Lower leg skin (tissue), 4 donors: ENCODE measurements around the gene LDLRAP1. TPM values are rescaled to one million over a fixed set of nuclear protein-coding genes. Genes with fewer than 3 reads are reported as not detected.

Experiments
- DNase-seq, 2 donors: peaks; one replicate each; pipeline ENCODE4 v3.0.0-alpha.2; 2019; ENCODE audit warnings: low spot score in 2 of 2
- H3K4me3 ChIP-seq: fragments of 200-600 bp; sonication (generic); 2 replicates; pipeline ENCODE4 v1.5.1; 2017; ENCODE audit warnings: mild to moderate bottlenecking, low read depth; ENCODE audit not compliant: poor library complexity, severe bottlenecking
- POLR2A ChIP-seq, 2 donors: fragments of 450-650 bp; IDR thresholded peaks; one replicate each; pipeline ENCODE4 v1.6.1; 2016 to 2017; ENCODE audit warnings: antibody characterized with exemption in 2 of 2, mild to moderate bottlenecking in 1 of 2, moderate library complexity in 1 of 2
- WGBS, 2 donors: methylation state at CpG; one replicate each; pipeline ENCODE4 v1.1.5; 2018; 5-methylcytosine and 5-hydroxymethylcytosine counted together
- intact Hi-C: fragments of 100-400 bp; cut with DNase I; formaldehyde crosslinking; loops from one replicate; pipeline ENCODE4 v1.15.0; 2023; ENCODE audit warnings: low total_unique reads
- total RNA-seq, 4 donors: library from RNA; depleted of rRNA; stranded (reverse); fragments of >200 nt; gene quantifications; one replicate each; pipeline ENCODE4 v1.1.0, GENCODE V29; 2016
- TF ChIP-seq, protein P1 (sequence below), 3 donors: fragments of 450-650 bp; IDR thresholded peaks; one replicate each; pipeline ENCODE4 v1.5.1; 2016; ENCODE audit warnings: antibody characterized with exemption in 3 of 3, mild to moderate bottlenecking in 3 of 3, moderate library complexity in 2 of 3

The LDLRAP1 gene
- total RNA-seq, 4 donors from 2014 or later = 26.9 to 36.7 (median 27.2) TPM

DNA sequence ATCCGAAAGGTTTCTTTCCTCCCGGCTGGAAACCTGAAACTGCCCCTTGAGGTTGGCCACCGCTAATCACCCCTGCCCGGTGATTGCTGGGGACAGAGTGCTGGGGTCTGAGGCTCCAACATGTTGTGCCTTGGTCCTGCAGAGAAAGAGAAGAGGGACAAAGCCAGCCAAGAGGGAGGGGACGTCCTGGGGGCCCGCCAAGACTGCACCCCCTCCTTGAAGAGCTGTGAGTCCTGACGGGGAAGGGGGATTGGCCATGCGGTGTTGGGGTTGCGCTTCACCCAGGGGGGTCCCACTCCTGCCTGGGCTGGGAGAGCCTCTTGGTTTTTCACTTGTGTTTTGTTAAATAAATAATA lies 19.5 kb downstream of the LDLRAP1 start:
- WGBS, 2 donors = 84 to 88% methylated on average over 7 to 9 of the region's 9 CpGs
- TF ChIP-seq, protein P1, sequence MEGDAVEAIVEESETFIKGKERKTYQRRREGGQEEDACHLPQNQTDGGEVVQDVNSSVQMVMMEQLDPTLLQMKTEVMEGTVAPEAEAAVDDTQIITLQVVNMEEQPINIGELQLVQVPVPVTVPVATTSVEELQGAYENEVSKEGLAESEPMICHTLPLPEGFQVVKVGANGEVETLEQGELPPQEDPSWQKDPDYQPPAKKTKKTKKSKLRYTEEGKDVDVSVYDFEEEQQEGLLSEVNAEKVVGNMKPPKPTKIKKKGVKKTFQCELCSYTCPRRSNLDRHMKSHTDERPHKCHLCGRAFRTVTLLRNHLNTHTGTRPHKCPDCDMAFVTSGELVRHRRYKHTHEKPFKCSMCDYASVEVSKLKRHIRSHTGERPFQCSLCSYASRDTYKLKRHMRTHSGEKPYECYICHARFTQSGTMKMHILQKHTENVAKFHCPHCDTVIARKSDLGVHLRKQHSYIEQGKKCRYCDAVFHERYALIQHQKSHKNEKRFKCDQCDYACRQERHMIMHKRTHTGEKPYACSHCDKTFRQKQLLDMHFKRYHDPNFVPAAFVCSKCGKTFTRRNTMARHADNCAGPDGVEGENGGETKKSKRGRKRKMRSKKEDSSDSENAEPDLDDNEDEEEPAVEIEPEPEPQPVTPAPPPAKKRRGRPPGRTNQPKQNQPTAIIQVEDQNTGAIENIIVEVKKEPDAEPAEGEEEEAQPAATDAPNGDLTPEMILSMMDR (IDR thresholded peaks at IDR 0.05) = no peak
- TF ChIP-seq POLR2A (IDR thresholded peaks at IDR 0.05) = no peak
- H3K4me3 ChIP-seq = no peak overlapping the region
- intact Hi-C loops = no loop called here
- no peak for DNase-seq

DNA sequence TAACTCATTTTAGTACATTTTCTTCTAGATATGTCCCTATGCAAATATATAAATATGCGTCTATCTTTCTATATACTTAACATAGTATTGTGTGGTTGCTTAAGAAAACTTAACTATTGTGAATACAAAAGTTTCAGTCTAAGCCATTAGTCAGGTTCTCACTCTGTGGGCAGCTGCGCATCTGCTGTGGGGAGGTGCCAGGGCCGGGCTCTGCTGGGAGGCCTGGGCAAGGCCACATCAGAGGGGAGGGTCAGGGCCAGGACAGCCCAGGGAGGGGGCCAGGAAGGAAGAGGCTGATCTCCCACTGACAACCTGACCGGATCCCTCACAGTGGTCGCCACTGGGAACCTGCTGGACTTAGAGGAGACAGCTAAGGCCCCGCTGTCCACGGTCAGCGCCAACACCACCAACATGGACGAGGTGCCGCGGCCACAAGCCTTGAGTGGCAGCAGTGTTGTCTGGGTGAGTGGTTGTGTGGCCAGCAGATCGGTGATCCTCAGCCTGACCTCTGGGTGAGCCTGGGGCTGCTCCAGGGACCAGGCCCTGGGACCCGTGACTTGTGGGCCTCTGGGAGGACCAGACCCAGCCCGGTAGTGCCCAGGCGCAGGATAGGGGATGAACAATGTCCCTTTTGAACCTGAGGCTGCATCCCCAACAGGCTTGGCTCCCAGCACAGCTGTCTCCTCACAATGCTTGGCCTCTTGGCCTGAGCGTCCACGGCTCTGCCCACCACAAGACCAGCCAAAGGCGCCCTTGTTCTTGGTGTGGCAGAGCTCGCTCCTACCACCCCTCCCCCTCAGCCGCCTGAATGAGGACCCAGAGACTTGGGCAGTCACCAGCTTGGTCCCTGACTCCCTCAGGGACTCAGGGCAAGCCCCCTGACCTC lies 20.2 kb downstream of the LDLRAP1 start:
- no peak for DNase-seq
- H3K4me3 ChIP-seq = no peak overlapping the region
- intact Hi-C loops = no loop called here
- WGBS, 2 donors = 92% methylated on average over 14 to 19 of the region's 20 CpGs
- no peak for TF ChIP-seq POLR2A (IDR thresholded peaks at IDR 0.05)
- TF ChIP-seq, protein P1 (IDR thresholded peaks at IDR 0.05) = no peak

DNA sequence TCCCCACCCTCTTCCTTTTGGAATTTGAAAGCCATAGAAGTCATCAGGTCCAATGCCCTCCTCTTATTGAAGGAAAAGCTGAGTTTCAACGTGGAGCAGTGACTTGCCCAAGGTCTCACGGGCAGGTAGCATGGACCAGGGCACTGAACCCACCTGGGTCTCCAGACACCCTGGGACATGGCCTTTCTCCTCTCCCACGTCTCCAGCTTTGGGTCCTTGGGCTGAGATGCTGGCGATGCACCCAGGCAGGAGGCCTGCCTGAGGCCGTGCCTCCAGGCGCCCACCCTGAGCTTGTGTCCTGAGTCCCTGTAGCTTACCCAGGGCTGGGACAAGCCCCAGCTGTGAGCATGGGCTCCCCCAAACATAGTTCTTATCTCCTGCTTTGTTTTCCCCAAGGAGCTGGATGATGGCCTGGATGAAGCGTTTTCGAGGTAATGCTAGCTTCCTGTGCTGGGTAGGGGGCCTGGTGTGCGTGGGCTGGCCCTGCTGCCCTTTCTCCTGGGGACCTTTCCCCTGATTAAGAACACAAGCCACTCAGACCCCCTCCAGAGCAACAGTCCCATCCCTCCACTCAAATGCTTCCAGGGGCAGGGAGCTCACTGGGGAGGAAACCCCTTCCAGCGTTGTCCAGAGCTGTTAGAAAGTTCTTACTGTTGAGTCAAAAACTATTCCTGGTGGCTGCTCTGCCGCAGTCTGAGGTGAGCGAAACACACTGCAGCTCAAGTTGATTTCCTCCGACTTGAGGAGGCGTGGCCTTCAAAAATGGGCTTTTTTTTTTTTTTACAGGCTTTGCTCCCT lies 21.6 kb downstream of the LDLRAP1 start:
- no peak for DNase-seq
- 80 to 81% methylated on average over 13 to 14 of the region's 14 CpGs for WGBS, 2 donors
- intact Hi-C loops = no loop called here

DNA sequence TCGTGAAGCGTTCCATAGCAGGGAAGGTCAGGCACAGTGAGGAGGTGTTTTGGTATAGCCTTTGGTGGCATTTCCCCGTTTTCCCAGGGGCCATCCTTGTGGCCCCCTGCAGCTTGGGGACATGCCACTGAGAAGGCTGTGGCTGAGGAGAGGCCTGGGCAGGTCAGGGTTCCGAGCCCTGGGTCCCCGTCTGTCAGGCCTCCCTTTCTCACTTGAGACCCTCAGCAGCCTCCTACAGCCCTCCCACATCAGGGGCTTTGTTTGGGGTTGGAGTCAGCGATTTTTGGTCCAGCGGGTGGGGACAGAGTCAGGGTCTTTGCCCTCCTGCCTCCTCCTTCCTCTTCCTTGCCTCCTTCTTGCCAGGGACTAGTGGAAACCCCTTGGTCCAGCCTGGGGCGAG lies 22.2 kb downstream of the LDLRAP1 start:
- TF ChIP-seq, protein P1 (IDR thresholded peaks at IDR 0.05) = no peak
- TF ChIP-seq POLR2A (IDR thresholded peaks at IDR 0.05) = no peak

More for the DNA sequence above, 21.6 kb downstream of the LDLRAP1 start:
- TF ChIP-seq POLR2A (IDR thresholded peaks at IDR 0.05) = no peak
- TF ChIP-seq, protein P1 (IDR thresholded peaks at IDR 0.05) = no peak
- H3K4me3 ChIP-seq = no peak overlapping the region

DNA sequence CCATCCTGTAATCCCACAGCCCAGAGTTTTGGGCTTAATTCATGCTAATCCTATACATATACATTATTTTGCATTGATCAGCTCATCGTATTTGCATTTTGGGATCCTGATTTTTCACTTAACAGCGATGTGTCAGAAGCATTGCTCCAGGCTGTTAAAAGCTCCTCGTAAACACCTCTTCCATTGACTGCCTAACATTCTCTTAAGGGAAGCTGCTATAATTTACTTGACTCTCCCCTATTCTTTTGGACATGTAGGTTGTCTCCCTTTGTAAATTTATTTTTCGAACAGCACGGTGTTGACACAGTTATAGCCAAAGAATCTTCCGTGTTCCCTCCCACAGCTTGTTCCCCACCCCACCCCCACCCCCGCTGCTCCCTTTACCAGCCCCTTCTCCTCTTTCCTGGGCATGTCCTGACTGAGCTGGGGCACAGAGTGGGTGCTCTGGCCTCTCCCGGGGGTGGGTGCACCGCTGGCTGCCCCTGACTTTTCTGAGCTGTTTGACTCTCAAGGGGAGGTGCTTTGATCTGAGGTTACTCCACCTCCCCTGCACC lies 22.8 kb downstream of the LDLRAP1 start:
- 52 to 53% methylated on average over 9 of the region's 9 CpGs for WGBS, 2 donors
- TF ChIP-seq, protein P1 (IDR thresholded peaks at IDR 0.05) = no peak
- TF ChIP-seq POLR2A (IDR thresholded peaks at IDR 0.05) = no peak

More for the DNA sequence above, 22.2 kb downstream of the LDLRAP1 start:
- DNase-seq = no peak
- intact Hi-C loops = no loop called here
- 94 to 98% methylated on average over 8 of the region's 8 CpGs for WGBS, 2 donors
- no peak overlapping the region for H3K4me3 ChIP-seq

More for the DNA sequence above, 22.8 kb downstream of the LDLRAP1 start:
- intact Hi-C loops = no loop called here
- no peak for DNase-seq
- no peak overlapping the region for H3K4me3 ChIP-seq
